DMS 273 treated with DMSO at 0.1 percent for 48 hours (cell line): ENCODE measurements around the gene TAS2R42.

Experiments used
- DNase-seq: peaks from one replicate; lab custom pipeline; 2025; lab: John Stamatoyannopoulos, UW

TAS2R42 gene

DNA sequence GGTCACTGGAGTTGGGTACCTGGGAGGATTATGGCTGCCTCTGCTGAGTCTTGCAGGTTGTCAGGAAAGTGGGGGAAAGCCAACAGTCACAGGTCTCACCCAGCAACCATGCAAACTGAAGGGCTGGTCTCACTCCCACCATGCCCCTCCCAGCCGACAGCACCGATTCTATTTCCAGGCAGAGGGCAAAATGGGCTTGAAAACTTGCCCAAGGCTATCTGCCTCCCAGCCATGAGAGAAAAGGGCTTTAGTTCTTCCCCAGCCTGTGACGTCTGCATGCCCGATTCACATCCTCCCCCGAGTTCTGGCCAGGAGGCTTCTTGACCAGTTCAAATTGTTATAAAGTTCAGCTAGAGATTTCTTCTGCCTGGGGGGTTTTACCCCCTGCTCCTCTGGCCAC lies 42.4 kb downstream of the TAS2R42 start:
- DNase-seq: no peak

DNA sequence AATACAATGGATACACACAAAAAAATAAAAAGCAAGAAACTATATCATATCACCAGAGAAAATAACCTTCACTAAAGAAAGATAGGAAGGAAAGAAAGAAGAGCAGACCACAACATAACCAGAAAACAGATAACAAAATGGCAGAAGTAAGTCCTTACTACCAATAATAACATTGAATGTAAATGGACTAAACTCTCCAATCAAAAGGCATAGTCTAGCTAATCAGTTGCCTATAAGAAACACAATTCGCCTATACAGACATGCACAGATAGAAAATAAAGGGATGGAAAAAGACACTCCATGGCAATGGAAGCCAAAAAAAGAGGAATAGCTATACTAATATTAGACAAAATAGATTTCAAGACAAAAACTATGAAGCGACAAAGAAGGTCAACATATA lies 43.4 kb downstream of the TAS2R42 start:
- DNase-seq: no peak

DNA sequence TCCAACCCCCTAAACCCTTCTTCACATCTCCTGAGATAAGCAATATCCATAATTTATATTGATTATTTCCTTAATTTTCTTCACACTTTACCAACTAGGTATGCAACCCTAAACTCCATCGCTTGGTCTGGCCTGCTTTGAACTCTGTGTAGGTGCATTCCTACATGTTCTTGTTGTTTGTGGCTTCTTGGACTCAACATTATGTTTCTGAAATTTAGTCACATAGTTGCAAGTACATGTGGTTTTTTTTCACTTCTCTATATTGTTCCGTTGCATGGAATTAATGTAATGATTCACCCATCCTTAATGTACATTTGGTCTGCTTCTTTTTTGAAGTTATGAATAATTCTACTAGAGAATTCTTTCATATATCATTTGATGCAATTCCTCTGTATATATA lies 50.7 kb downstream of the TAS2R42 start:
- no peak for DNase-seq
